Measurements from ENCODE around the gene SLC2A2.

Gene SLC2A2

DNA sequence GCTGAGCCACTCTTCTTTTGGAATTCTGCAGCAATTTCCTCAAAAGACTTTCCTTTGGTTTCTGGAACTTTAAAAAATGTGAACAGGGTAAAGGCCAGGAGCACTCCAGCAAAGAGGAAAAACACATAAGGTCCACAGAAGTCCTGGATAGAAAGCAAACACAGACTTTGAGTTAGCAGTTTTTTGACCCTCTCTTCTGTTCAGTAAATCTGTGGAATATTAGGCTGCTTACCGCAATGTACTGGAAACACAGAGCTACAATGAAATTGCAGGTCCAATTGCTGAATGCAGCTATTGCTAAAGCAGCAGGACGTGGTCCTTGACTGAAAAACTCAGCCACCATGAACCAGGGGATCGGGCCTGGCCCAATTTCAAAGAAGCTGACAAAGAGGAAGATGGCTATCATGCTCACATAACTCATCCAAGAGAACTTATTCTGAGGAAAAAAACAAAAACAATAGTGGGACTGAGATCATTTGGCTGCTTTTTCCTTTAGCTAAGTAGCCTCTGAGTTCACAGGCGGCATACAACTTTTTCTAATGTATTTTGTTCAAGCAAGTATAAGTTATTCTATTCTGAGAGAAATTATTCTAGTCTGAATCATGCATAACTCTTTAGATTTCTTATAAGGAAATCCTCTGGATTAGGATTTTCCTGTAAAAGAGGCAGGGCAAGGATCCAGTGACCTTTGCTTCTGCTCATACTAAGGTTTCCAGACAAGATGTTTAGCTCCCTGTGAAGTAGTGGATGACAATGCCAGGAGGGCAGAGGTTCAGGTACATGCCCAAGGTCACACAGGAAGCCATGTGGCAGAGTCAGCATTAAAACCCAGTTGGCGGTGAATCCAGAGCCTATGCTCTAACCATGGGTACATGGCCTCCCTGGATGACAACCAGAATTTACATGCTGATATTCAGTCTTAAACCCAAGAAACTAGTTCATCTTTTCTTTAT is 28.3 kb downstream of the SLC2A2 start:
- CTCF ChIA-PET = interaction anchor here (1.2 kb wide), 1 partner anchor 51 kb away, joined by 4 read pairs; no protein-coding TSS in a partner anchor
- TF ChIP-seq CTCF (IDR thresholded peaks at IDR 0.05; ENCODE audit: control extremely low read depth, extremely low read depth, low read depth, missing control alignments) = no peak
- DNase-seq (ENCODE audit: extremely low spot score) = no peak
- POLR2A ChIA-PET = no interaction called here

- CTCF ChIA-PET = no interaction called here
- POLR2A ChIA-PET = no interaction called here
- no peak for DNase-seq (ENCODE audit: extremely low spot score)
- no peak for TF ChIP-seq CTCF (IDR thresholded peaks at IDR 0.05; ENCODE audit: control extremely low read depth, extremely low read depth, low read depth, missing control alignments)
Observed at GRCh38 chr3:170992854-170993253, 33.7 kb downstream of the SLC2A2 start.

DNA sequence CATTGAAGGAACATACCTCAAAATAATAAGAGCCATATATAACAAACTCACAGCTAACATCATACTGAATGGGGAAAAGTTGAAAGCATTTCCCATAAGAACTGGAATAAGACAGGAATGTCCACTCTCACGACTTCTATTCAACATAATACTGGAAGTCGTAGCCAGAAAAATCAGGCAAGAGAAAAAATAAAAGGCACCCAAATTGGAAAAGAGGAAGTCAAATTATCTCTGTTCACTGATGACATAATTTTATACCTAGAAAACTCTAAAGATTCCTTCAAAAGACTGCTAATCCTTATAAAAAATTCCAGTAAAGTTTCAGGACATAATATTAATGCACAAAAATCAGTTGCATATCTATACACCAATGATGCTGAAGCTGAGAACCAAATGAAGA is 34.9 kb downstream of the SLC2A2 start:
- CTCF ChIA-PET = no interaction called here
- POLR2A ChIA-PET = no interaction called here
- DNase-seq (ENCODE audit: extremely low spot score) = no peak
- no peak for TF ChIP-seq CTCF (IDR thresholded peaks at IDR 0.05; ENCODE audit: control extremely low read depth, extremely low read depth, low read depth, missing control alignments)

DNA sequence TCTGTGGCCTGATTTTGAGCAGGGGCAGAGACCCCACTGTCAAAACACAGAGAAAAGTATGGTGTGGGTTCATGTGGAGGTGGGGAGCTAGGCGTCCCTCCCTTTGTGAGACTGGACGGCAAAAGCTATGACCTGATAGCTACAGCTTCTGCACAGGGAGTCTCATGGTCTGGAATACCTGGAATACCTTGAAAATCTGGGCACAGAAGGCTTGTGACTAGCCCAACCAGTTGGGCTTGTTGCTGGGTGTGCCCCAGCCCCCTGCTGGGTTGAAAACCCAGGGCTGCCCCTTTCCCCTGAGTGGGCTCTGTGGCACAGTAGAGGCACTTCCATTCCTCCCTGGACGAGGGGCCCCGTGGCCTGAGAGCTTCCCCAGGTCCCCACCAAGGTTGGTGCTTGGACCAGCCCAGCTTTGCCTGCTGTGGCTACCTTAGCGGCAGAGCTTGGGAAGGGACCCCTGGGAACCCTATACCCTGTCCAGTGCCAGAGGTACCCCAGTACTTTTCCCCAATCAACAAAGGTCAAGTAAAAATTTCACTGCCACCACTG is 37.3 kb downstream of the SLC2A2 start:
- no peak for DNase-seq (ENCODE audit: extremely low spot score)
- TF ChIP-seq CTCF (IDR thresholded peaks at IDR 0.05; ENCODE audit: control extremely low read depth, extremely low read depth, low read depth, missing control alignments) = no peak
- ChIA-PET CTCF (interaction anchor here (0.7 to 1.5 kb wide), 3 partner anchors 26 to 29 kb away, joined by 3 read pairs; no protein-coding TSS in a partner anchor), POLR2A (no interaction called here)

DNA sequence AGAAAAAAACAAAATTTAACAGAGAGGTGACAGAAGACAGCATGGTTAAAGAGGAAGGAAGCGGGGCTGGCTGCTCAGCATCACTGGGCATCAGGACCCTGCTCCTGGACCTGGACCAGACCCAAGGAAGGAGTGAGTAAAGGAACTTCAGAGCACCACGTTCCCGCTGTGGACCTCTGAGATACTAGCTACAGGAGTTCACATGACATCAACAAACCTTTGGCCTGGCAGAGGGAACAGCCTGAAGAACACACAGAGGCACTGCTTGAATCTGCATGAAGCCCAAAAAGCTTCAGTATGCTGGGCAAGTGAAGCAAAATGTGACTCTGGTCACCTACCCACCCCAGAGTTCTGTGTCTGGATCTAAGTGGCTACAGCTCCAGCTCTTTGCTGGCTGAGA is 38.1 kb downstream of the SLC2A2 start:
- POLR2A ChIA-PET = no interaction called here
- no peak for TF ChIP-seq CTCF (IDR thresholded peaks at IDR 0.05; ENCODE audit: control extremely low read depth, extremely low read depth, low read depth, missing control alignments)
- CTCF ChIA-PET = interaction anchor here (1.5 kb wide), 1 partner anchor 26 kb away, joined by 3 read pairs; no protein-coding TSS in a partner anchor
- DNase-seq (ENCODE audit: extremely low spot score) = no peak

DNA sequence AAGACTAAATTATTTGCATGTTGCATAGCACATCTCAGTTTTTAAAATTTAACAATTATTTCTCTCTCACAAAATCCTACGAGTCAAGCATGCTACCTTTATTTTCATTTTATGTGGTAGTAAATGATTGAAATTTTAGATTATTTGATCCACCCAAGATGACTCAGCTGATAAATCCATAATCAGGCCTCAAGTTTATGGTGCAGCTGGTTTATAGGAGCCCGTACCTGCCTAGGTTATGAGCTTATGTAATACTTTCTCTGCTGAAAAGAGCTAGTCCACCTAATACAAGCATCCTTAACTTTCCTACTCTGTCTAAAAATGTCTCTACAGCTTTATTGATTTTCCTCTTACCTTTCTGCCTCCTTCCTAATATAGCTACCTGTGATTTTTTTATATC is 41.2 kb downstream of the SLC2A2 start:
- ChIA-PET POLR2A (no interaction called here), CTCF (interaction anchor here (0.9 to 1.5 kb wide), 3 partner anchors 10 to 20 kb away, joined by 3 to 6 read pairs (median 3); no protein-coding TSS in a partner anchor)
- TF ChIP-seq CTCF (IDR thresholded peaks at IDR 0.05; ENCODE audit: control extremely low read depth, extremely low read depth, low read depth, missing control alignments) = no peak
- no peak for DNase-seq (ENCODE audit: extremely low spot score)

Measured in GM10248 (cell line).